Measurements from ENCODE around the gene TMEM183A. TPM values are rescaled to one million over a fixed set of nuclear protein-coding genes. Genes with fewer than 3 reads are reported as not detected.

Gene TMEM183A
- total and polyA plus RNA-seq, 2 donors (not counting 1 experiment from before 2014, with no cell fraction given), result 61.2 to 65.2 TPM

DNA sequence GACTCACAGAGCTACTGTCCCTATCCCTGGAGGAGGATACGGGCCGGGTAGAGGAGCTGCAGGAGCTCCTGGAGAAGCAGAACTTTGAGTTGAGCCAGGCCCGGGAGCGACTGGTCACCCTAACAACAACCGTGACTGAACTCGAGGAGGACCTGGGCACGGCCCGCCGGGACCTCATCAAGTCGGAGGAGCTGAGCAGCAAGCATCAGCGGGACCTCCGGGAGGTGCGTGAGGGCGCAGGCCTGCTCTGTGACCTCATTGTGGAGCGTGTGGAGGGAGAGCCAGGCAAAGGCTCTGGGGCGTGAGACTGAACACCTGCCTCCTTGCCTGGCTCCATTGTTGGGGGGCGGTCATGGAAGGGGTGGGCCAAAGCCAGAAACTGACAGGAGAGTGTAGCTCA is 38.2 kb downstream of the TMEM183A start:
- Histone ChIP-seq H3K4me2 (replicated peaks; ENCODE audit: low read depth, low read length, poor library complexity, severe bottlenecking) (no peak overlapping the region), H2AFZ (ENCODE audit: insufficient read depth, low read depth, low read length, poor library complexity, severe bottlenecking) (no peak overlapping the region), H3K4me1 (ENCODE audit: control insufficient read depth in 2 of 2, insufficient read depth in 2 of 2, low read length in 2 of 2) (no peaks in the 10 kb centered on the region), H3K36me3 (replicated peaks in 1 of 2; ENCODE audit: control extremely low read depth in 1 of 2, control insufficient read depth in 1 of 2, extremely low read depth in 1 of 2, insufficient read depth in 2 of 2, low read length in 1 of 2) (no peaks in the 10 kb centered on the region), H3K4me3 (ENCODE audit: control extremely low read depth in 1 of 5, extremely low read depth in 1 of 5, insufficient read depth in 1 of 5, low read depth in 2 of 5, low read length in 4 of 5) (no peak overlapping the region), H4K20me1 (ENCODE audit: control insufficient read depth, insufficient read depth, low read length, poor library complexity, severe bottlenecking) (no peaks in the 10 kb centered on the region), H3K27ac (ENCODE audit: low read length in 2 of 2) (no peak overlapping the region), H3K79me2 (ENCODE audit: control insufficient read depth, insufficient read depth, low read length) (no peaks in the 10 kb centered on the region), H3K27me3 (replicated peaks in 1 of 4; ENCODE audit: control extremely low read depth in 1 of 4, control insufficient read depth in 3 of 4, insufficient read depth in 4 of 4, low read length in 3 of 4) (no peaks in the 10 kb centered on the region), H3K9me3 (ENCODE audit: control extremely low read depth in 1 of 3, control insufficient read depth in 2 of 3, insufficient read depth in 1 of 3, low read length in 2 of 3) (no peaks in the 10 kb centered on the region), H3K9ac (ENCODE audit: low read length) (no peak overlapping the region)
- WGBS (ENCODE audit: insufficient coverage), result 94% methylated on average over 17 of the region's 17 CpGs
- Mint-ChIP-seq H3K4me1 (no peaks in the 10 kb centered on the region), H3K4me3 (no peak overlapping the region), H3K9me3 (ENCODE audit: insufficient read depth) (no peaks in the 10 kb centered on the region), H3K27me3 (peaks cover 10% of the 10 kb centered on the region), H3K27ac (no peak overlapping the region)
- POLR2A ChIA-PET, result no interaction called here
- TF ChIP-seq CTCF (IDR thresholded peaks at IDR 0.05) (no peak), EZH2 (IDR thresholded peaks at IDR 0.05; ENCODE audit: borderline replicate concordance, insufficient read depth, low read depth, low read length, poor library complexity, severe bottlenecking) (no peak)
- intact Hi-C loops (cut with micrococcal nuclease), result no loop called here
- no peak for ATAC-seq (ENCODE audit: low read depth)
- DNase-seq, result no peak
- CTCF ChIA-PET, result no interaction called here

DNA sequence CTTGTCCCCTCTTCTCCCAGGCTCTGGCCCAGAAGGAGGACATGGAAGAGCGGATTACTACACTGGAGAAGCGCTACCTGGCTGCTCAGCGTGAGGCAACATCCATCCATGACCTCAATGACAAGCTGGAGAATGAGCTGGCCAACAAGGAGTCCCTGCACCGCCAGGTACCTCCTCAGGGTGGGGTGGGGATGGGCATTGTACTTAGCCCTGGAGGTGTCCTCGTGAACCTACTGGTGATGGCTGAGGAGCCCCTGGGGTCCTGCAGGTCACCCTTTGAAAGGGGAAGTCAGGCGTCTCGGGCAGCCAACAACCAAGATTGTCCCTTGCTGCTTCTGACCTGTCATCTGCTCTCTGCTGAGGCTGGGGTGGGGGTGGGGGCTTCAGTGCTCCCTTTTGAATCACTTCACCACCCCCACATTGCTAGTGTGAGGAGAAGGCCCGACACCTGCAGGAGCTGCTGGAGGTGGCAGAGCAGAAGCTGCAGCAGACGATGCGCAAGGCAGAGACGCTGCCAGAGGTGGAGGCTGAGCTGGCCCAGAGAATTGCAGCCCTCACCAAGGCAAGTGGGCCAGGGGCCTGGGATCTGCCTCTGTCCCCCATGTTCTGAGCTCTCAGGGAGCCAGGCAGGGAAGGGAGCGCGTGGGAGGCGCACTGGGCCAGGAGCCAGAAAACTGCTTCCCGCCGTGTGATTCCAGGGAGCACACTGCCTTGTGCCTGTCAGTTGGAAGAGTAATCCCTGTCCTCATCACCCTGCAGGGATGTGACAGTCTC is 38.8 kb downstream of the TMEM183A start:
- H3K36me3 ChIP-seq (replicated peaks in 1 of 2; ENCODE audit: control extremely low read depth in 1 of 2, control insufficient read depth in 1 of 2, extremely low read depth in 1 of 2, insufficient read depth in 2 of 2, low read length in 1 of 2), result no peaks in the 10 kb centered on the region
- over 99% methylated on average over 8 of the region's 16 CpGs for WGBS (ENCODE audit: insufficient coverage)
- ATAC-seq (ENCODE audit: low read depth), result no peak
- DNase-seq, result no peak
- no peak overlapping the region for H3K27ac Mint-ChIP-seq
- POLR2A ChIA-PET, result no interaction called here
- no peak for TF ChIP-seq EZH2 (IDR thresholded peaks at IDR 0.05; ENCODE audit: borderline replicate concordance, insufficient read depth, low read depth, low read length, poor library complexity, severe bottlenecking)
- no peak for TF ChIP-seq CTCF (IDR thresholded peaks at IDR 0.05)
- H3K27ac ChIP-seq (ENCODE audit: low read length in 2 of 2), result no peak overlapping the region
- H3K4me3 ChIP-seq (ENCODE audit: control extremely low read depth in 1 of 5, extremely low read depth in 1 of 5, insufficient read depth in 1 of 5, low read depth in 2 of 5, low read length in 4 of 5), result no peak overlapping the region
- no peak overlapping the region for H3K4me2 ChIP-seq (replicated peaks; ENCODE audit: low read depth, low read length, poor library complexity, severe bottlenecking)
- no peaks in the 10 kb centered on the region for H3K79me2 ChIP-seq (ENCODE audit: control insufficient read depth, insufficient read depth, low read length)
- no peaks in the 10 kb centered on the region for H3K9me3 Mint-ChIP-seq (ENCODE audit: insufficient read depth)
- H3K4me1 Mint-ChIP-seq, result no peaks in the 10 kb centered on the region
- no peaks in the 10 kb centered on the region for H3K27me3 ChIP-seq (replicated peaks in 1 of 4; ENCODE audit: control extremely low read depth in 1 of 4, control insufficient read depth in 3 of 4, insufficient read depth in 4 of 4, low read length in 3 of 4)
- no peaks in the 10 kb centered on the region for H3K4me1 ChIP-seq (ENCODE audit: control insufficient read depth in 2 of 2, insufficient read depth in 2 of 2, low read length in 2 of 2)
- CTCF ChIA-PET, result no interaction called here
- no peak overlapping the region for H2AFZ ChIP-seq (ENCODE audit: insufficient read depth, low read depth, low read length, poor library complexity, severe bottlenecking)
- no peaks in the 10 kb centered on the region for H3K9me3 ChIP-seq (ENCODE audit: control extremely low read depth in 1 of 3, control insufficient read depth in 2 of 3, insufficient read depth in 1 of 3, low read length in 2 of 3)
- no peaks in the 10 kb centered on the region for H4K20me1 ChIP-seq (ENCODE audit: control insufficient read depth, insufficient read depth, low read length, poor library complexity, severe bottlenecking)
- peaks cover 17% of the 10 kb centered on the region for H3K27me3 Mint-ChIP-seq
- H3K4me3 Mint-ChIP-seq, result no peak overlapping the region
- intact Hi-C loops (cut with micrococcal nuclease), result no loop called here
- no peak overlapping the region for H3K9ac ChIP-seq (ENCODE audit: low read length)
